ENCODE data around the gene DHTKD1. TPM values are rescaled to one million over a fixed set of nuclear protein-coding genes. Genes with fewer than 3 reads are reported as not detected.

DHTKD1 gene
- total and polyA plus RNA-seq, 12 donors: 8.0 to 44.8 (median 24.7) TPM

- Histone ChIP-seq H3K27ac (no peak overlapping the region), H3K9me3 (replicated peaks in 1 of 3) (no peaks in the 10 kb centered on the region), H3K36me3 (replicated peaks in 1 of 2) (peaks cover 0 to 16% of the 10 kb centered on the region in 2 donors), H3K4me1 (replicated peaks in 1 of 2) (peaks cover 0 to 9% of the 10 kb centered on the region in 2 donors), H3K27me3 (no peaks in the 10 kb centered on the region), H3K4me3 (no peak overlapping the region)
- WGBS, 4 donors: 70 to 83% (median 80%) methylated on average over 3 of the region's 3 CpGs
- TF ChIP-seq POLR2A (IDR thresholded peaks at IDR 0.05): no peak
- TF ChIP-seq, protein P1, sequence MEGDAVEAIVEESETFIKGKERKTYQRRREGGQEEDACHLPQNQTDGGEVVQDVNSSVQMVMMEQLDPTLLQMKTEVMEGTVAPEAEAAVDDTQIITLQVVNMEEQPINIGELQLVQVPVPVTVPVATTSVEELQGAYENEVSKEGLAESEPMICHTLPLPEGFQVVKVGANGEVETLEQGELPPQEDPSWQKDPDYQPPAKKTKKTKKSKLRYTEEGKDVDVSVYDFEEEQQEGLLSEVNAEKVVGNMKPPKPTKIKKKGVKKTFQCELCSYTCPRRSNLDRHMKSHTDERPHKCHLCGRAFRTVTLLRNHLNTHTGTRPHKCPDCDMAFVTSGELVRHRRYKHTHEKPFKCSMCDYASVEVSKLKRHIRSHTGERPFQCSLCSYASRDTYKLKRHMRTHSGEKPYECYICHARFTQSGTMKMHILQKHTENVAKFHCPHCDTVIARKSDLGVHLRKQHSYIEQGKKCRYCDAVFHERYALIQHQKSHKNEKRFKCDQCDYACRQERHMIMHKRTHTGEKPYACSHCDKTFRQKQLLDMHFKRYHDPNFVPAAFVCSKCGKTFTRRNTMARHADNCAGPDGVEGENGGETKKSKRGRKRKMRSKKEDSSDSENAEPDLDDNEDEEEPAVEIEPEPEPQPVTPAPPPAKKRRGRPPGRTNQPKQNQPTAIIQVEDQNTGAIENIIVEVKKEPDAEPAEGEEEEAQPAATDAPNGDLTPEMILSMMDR (IDR thresholded peaks at IDR 0.05): no peak
- DNase-seq: no peak
- intact Hi-C loops (cut with DNase I): no loop called here
These were observed 32.6 kb upstream of the DHTKD1 start for GRCh38 chr10:12036073-12036655.

DNA sequence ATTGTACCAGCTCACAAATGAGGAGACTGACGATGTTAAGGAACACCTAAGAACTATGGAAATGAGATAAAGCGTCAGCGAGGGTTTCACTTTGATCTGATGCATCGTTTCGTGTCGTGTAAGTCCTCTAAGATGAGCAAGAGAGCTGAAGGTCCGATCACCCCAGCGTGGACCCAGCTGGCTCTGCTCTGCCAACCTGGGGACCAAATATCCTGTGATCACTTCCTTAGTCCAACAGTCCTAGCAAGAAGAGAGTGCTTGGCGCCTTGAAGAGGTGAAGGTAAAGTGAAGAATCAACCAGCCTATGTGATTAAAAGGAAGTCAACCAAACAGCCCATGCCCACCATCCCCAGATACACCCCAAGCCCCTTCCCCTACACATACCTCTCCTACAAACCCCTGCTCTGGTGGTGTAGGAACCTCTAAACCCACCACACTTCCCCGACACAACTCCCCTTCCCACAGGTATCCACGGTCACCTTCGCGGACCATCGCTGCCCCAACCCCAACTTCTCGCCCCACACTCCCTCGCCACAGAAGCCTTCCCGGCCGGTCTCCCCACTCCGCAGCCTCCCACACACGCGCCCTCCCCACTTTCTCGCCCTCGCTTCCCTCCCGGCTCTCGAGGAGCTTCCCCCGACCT lies 26.9 kb upstream of the DHTKD1 start:
- intact Hi-C loops (cut with DNase I): no loop called here
- DNase-seq: peak in 6 of 7 donors; percentile 24 to 62 (median 38)
- Histone ChIP-seq H3K36me3 (replicated peaks in 1 of 2) (no peaks in the 10 kb centered on the region), H3K4me3 (peak overlapping the region; percentile 66 to 100 (median 86)), H3K27me3 (no peaks in the 10 kb centered on the region), H3K27ac (peak overlapping the region; percentile 66 to 99 (median 96)), H3K4me1 (replicated peaks in 1 of 2) (peaks cover 0 to 19% of the 10 kb centered on the region in 2 donors), H3K9me3 (replicated peaks in 1 of 3) (no peaks in the 10 kb centered on the region)
- peak in 1 of 2 donors; percentile 26 for TF ChIP-seq POLR2A (IDR thresholded peaks at IDR 0.05)
- TF ChIP-seq, protein P1 (IDR thresholded peaks at IDR 0.05): no peak
- WGBS, 4 donors: 0 to 1% (median 1%) methylated on average over 23 to 26 of the region's 26 CpGs

- 1 to 9% (median 1%) methylated on average over 4 to 31 of the region's 31 CpGs; no CpG with 5 or more reads in 1 of the 4 donors for WGBS, 4 donors
- intact Hi-C loops (cut with DNase I): no loop called here
These were observed 26.4 kb upstream of the DHTKD1 start for GRCh38 chr10:12042409-12042796.

More at GRCh38 chr10:12042409-12042796, 26.4 kb upstream of the DHTKD1 start:
- Histone ChIP-seq H3K9me3 (replicated peaks in 1 of 3) (no peaks in the 10 kb centered on the region), H3K4me1 (replicated peaks in 1 of 2) (peaks cover 0 to 19% of the 10 kb centered on the region in 2 donors), H3K27me3 (no peaks in the 10 kb centered on the region), H3K4me3 (peak overlapping the region; percentile 66 to 100 (median 86)), H3K36me3 (replicated peaks in 1 of 2) (no peaks in the 10 kb centered on the region), H3K27ac (peak overlapping the region; percentile 66 to 99 (median 96))
- no peak for TF ChIP-seq POLR2A (IDR thresholded peaks at IDR 0.05)
- TF ChIP-seq, protein P1 (IDR thresholded peaks at IDR 0.05): no peak
- DNase-seq: peak in 3 of 7 donors; percentile 27 to 53 (median 46)
